ENCODE results near the gene CCN5.

DNA sequence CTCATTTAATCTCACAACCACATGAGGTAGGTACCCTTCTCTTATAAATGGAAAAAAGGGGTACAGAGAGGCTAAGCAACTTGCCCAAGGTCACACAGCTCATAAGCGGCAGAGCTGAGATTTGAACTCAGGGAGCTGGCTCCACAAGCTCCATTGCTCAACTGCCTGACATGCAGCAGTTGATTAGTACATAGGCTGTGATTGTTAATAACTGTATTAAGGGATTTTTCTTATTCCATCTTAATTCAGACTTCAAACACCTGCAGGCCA is 6.6 kb downstream of the CCN5 start:
- no peak for TF ChIP-seq POLR2A (IDR thresholded peaks at IDR 0.05; ENCODE audit: extremely low read depth, insufficient read length)
- TF ChIP-seq, protein P1, sequence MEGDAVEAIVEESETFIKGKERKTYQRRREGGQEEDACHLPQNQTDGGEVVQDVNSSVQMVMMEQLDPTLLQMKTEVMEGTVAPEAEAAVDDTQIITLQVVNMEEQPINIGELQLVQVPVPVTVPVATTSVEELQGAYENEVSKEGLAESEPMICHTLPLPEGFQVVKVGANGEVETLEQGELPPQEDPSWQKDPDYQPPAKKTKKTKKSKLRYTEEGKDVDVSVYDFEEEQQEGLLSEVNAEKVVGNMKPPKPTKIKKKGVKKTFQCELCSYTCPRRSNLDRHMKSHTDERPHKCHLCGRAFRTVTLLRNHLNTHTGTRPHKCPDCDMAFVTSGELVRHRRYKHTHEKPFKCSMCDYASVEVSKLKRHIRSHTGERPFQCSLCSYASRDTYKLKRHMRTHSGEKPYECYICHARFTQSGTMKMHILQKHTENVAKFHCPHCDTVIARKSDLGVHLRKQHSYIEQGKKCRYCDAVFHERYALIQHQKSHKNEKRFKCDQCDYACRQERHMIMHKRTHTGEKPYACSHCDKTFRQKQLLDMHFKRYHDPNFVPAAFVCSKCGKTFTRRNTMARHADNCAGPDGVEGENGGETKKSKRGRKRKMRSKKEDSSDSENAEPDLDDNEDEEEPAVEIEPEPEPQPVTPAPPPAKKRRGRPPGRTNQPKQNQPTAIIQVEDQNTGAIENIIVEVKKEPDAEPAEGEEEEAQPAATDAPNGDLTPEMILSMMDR (IDR thresholded peaks at IDR 0.05; ENCODE audit: low read depth, low read length), result no peak
- TF ChIP-seq, protein P2, sequence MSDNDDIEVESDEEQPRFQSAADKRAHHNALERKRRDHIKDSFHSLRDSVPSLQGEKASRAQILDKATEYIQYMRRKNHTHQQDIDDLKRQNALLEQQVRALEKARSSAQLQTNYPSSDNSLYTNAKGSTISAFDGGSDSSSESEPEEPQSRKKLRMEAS (IDR thresholded peaks at IDR 0.05; ENCODE audit: low read depth, low read length), result no peak
